Testis (tissue), 3 donors: ENCODE measurements around the gene GAPVD1. TPM values are rescaled to one million over a fixed set of nuclear protein-coding genes. Genes with fewer than 3 reads are reported as not detected.

Experiments
- DNase-seq: peaks from one replicate; pipeline ENCODE4 v3.0.0-alpha.2; 2019
- H3K27ac ChIP-seq, 2 donors: fragments of 200-600 bp; sonication (generic); one replicate each; pipeline ENCODE4 v1.5.1; 2019
- H3K27me3 ChIP-seq: fragments of 200-600 bp; sonication (generic); one replicate; pipeline ENCODE4 v1.5.1; 2019
- H3K36me3 ChIP-seq: fragments of 200-600 bp; sonication (generic); one replicate; pipeline ENCODE4 v1.5.1; 2017; ENCODE audit warnings: low read depth; ENCODE audit errors: missing control alignments
- H3K4me1 ChIP-seq: fragments of 200-600 bp; sonication (generic); one replicate; pipeline ENCODE4 v1.5.1; 2019
- H3K4me3 ChIP-seq, 2 donors: fragments of 200-600 bp; sonication (generic); one replicate each; pipeline ENCODE4 v1.5.1; 2017 to 2019
- H3K9me3 ChIP-seq: fragments of 200-600 bp; sonication (generic); one replicate; pipeline ENCODE4 v1.5.1; 2017
- CTCF ChIP-seq, 3 experiments: fragments of 450-650 bp in 2 of 3; fragments of 200-600 bp in 1 of 3; sonication (generic) in 1 of 3; IDR thresholded peaks; one replicate each; pipeline ENCODE4 v1.5.1; 2016 to 2019; ENCODE audit warnings: antibody characterized with exemption in 3 of 3, mild to moderate bottlenecking in 2 of 3, moderate library complexity in 1 of 3
- POLR2A ChIP-seq: fragments of 450-650 bp; IDR thresholded peaks from one replicate; pipeline ENCODE4 v1.6.1; 2017; ENCODE audit warnings: antibody characterized with exemption, mild to moderate bottlenecking, moderate library complexity
- WGBS, 2 donors: methylation state at CpG; one replicate each; pipeline ENCODE4 v1.1.5; 2018; 5-methylcytosine and 5-hydroxymethylcytosine counted together
- intact Hi-C: fragments of 100-400 bp; cut with DNase I; formaldehyde crosslinking; loops from one replicate; pipeline ENCODE4 v1.15.1; 2023; ENCODE audit warnings: low total_unique reads
- polyA plus RNA-seq: library from polyadenylated mRNA; stranded (reverse); fragments of 350-450 nt; fragmentation: Illumina TruSeq; extraction: RNeasy Lipid Tissue Mini Kit (QIAGEN cat#74804); gene quantifications from one replicate; pipeline ENCODE4 v1.2.3, GENCODE V29; 2014; ENCODE audit warnings: low read depth, low replicate concordance; ENCODE audit not compliant: insufficient read depth
- small RNA-seq, 2 donors: library from RNA; depleted of rRNA; stranded (forward); fragments of <200 nt; gene quantifications; one replicate each; pipeline ENCODE3, GENCODE V24; 2016
- total RNA-seq, 2 donors: library from RNA; depleted of rRNA; stranded (reverse); fragments of >200 nt; gene quantifications; one replicate each; pipeline ENCODE4 v1.2.3, GENCODE V29; 2016

Gene GAPVD1
- total and polyA plus RNA-seq, 3 donors from 2014 or later, result 76.9 to 82.3 (median 80.0) TPM

- H3K4me3 ChIP-seq, result no peak overlapping the region
- no peaks in the 10 kb centered on the region for H3K27me3 ChIP-seq
- no peak overlapping the region for H3K27ac ChIP-seq
- H3K4me1 ChIP-seq, result no peaks in the 10 kb centered on the region
- DNase-seq, result no peak
- TF ChIP-seq POLR2A, result no peak
- no peak for TF ChIP-seq CTCF (IDR thresholded peaks at IDR 0.05)
- no peaks in the 10 kb centered on the region for H3K9me3 ChIP-seq
- WGBS, 2 donors, result 95% methylated on average over 8 of the region's 8 CpGs
- intact Hi-C loops, result no loop called here
- no peaks in the 10 kb centered on the region for H3K36me3 ChIP-seq
Observed at GRCh38 chr9:125413579-125413978, 152.0 kb downstream of the GAPVD1 start.

GRCh38 chr9:125415583-125416460 lies 154.2 kb downstream of the GAPVD1 start:
- no peak for TF ChIP-seq CTCF (IDR thresholded peaks at IDR 0.05)
- no peak for TF ChIP-seq POLR2A
- H3K36me3 ChIP-seq, result no peaks in the 10 kb centered on the region
- 90% methylated on average over 23 of the region's 23 CpGs for WGBS, 2 donors
- no peaks in the 10 kb centered on the region for H3K27me3 ChIP-seq
- intact Hi-C loops, result no loop called here
- H3K27ac ChIP-seq, result no peak overlapping the region
- H3K4me3 ChIP-seq, result no peak overlapping the region
- H3K9me3 ChIP-seq, result no peaks in the 10 kb centered on the region
- no peaks in the 10 kb centered on the region for H3K4me1 ChIP-seq
- no peak for DNase-seq

GRCh38 chr9:125416517-125416916 lies 154.9 kb downstream of the GAPVD1 start:
- intact Hi-C loops, result no loop called here
- Histone ChIP-seq H3K9me3 (no peaks in the 10 kb centered on the region), H3K4me3 (no peak overlapping the region), H3K36me3 (no peaks in the 10 kb centered on the region), H3K27ac (no peak overlapping the region), H3K4me1 (no peaks in the 10 kb centered on the region), H3K27me3 (no peaks in the 10 kb centered on the region)
- TF ChIP-seq POLR2A (no peak), CTCF (IDR thresholded peaks at IDR 0.05) (no peak)
- WGBS, 2 donors, result 88 to 99% methylated on average over 8 of the region's 8 CpGs
- no peak for DNase-seq

Small RNA genes lying within 50 kb of the gene (small RNA-seq; reads per million reads assigned to genes)
- gene AL354710.1 (0 reads per million in 2 donors), gene RNU6-1020P (0 reads per million in 2 donors)

Other genes starting within 250 kb of the GAPVD1 start
- 10 to 100 TPM; 12.8 to 14.5 TPM for gene SCAI, start 118.3 kb upstream of the GAPVD1 start, total RNA-seq
- 4.7 TPM for gene SCAI, start 118.3 kb upstream of the GAPVD1 start, polyA plus RNA-seq
- 10 to 100 TPM; 38.9 to 40.5 TPM for gene PPP6C, start 72.0 kb upstream of the GAPVD1 start, total RNA-seq
- 57.5 TPM for gene PPP6C, start 72.0 kb upstream of the GAPVD1 start, polyA plus RNA-seq
- gene RABEPK, start 61.3 kb upstream of the GAPVD1 start, total RNA-seq, result 10 to 100 TPM; 18.5 to 20.2 TPM
- 30.1 TPM for gene RABEPK, start 61.3 kb upstream of the GAPVD1 start, polyA plus RNA-seq
- 100 to 1,000 TPM; 183 to 190 TPM for gene HSPA5, start 20.5 kb upstream of the GAPVD1 start, total RNA-seq
- 331 TPM for gene HSPA5, start 20.5 kb upstream of the GAPVD1 start, polyA plus RNA-seq